NOMO-1 treated with DMSO at 0.1 percent for 48 hours (cell line): ENCODE data around the gene SUMO4.
A peak's percentile ranks its signal among the peaks of the same experiment; 100 is the strongest.

Experiments used
- DNase-seq: peaks from one replicate; lab custom pipeline; 2025; ENCODE audit not compliant: unreplicated experiment; lab: John Stamatoyannopoulos, UW

The SUMO4 gene

DNA sequence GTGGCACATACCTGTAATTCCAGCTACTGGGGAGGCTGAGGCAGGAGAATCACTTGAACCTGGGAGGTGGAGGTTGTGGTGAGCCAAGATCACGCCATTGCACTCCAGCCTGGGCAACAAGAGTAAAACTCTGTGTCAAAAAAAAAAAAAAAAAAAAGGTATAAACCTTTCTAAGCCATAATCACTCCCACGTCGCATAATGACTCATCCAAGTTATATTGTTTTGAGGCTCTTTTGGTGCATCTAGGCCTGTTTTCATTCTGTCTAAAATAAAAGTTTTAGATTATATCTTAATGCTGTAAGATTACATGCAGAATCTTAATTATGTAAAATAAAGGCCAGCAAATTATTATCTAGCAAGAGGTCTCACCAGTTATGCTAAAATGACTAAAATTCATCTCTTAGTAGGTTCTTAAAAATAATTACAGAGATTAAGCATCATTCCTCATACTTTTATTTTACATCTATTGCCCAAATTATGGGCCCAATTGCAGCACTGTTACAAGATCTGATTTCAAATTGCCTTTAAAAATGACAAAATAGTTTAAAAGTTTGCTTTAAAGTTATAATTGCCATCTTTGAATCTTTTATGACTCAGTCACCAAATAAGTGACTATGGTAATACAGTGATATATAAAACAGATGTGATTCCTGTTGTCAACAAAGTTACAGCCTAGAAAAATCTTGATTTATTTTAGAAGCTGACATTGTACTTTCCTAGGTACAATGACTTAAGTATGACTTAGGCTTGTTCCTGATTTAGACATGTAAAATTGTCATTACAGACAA is 10.4 kb upstream of the SUMO4 start:
- no peak for DNase-seq

DNA sequence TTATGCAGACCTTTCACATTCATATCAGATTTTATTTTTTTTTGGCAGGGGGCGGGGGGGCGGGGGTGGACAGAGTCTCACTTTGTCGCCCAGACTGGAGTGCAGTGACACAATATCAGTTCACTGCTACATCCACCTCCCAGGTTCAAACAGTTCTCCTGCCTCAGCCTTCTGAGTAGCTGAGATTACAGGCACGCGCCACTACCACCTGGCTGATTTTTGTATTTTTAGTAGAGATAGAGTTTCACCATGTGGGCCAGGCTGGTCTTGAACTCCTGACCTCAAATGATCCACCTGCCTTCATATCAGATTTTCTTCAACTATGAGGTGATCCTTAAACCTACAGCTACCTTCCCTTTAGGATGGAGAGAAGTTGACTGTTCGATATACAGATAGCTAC is 8.0 kb upstream of the SUMO4 start:
- no peak for DNase-seq

DNA sequence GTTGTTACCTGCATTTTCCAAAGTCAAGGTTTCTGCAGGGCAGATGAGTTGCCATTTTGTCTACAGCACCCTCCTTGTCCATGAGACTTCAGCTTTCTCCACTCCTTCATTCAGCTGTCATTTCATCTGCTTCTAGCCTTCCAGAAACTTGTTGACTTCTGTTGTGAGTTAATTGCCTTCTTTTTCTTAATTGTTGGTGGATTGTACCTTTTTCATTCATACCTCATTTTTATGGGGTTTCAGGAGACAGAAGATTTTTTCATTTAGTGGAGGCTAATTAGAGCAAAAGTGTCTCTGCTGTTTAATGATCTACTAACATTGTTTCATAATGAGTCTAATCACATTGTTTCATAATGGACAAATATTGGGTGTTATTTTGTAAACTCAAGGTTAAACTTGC is 7.5 kb upstream of the SUMO4 start:
- no peak for DNase-seq

DNA sequence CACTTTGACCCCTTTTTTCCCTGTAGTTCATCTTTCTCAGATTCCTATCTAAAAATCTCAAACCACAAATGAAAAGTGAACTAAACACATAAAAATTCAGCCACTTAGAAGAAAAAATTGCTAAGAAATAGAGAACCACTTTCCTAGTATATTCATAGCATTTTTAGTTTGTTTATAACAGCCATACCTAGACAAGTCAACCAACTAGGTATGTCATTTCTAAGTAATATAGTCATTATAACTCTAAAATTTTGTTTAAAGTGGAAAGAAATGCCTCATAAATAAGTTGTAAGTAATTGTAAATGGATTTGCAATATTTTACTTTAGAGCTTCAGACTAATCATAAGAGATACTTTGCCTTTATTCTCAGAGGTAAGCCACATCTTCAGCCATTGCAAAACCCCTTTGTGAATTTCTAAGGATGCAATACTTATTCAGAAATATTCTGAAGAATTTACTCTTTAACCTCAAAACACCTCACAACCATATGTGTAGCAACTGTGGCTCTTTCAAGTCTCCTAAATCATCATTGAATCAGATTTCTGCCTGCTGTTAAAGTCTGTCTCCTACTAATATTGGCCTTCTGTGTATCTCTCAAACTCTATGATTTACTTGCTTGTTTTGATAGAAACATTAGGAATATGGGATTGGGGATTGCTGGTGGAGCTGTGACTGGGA is 6.9 kb upstream of the SUMO4 start:
- DNase-seq = no peak

DNA sequence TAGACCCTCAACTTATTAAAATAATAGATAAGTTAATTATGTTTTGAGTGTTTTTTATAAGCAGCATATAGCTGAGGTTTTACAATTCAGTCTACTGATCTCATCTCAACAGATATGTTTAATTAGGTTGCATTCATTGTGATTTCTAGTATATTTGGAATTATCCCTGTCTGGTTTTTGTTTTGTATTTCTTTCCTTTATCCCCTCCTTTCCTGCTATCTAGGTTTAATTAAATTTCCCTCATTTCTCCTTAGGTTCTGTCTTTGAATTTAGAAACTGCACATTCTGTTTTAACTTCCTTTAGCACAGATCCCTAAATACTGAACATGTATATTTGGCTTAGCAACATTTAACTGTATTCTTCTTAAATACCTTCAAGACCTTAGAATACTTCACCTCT is 4.9 kb upstream of the SUMO4 start:
- no peak for DNase-seq

DNA sequence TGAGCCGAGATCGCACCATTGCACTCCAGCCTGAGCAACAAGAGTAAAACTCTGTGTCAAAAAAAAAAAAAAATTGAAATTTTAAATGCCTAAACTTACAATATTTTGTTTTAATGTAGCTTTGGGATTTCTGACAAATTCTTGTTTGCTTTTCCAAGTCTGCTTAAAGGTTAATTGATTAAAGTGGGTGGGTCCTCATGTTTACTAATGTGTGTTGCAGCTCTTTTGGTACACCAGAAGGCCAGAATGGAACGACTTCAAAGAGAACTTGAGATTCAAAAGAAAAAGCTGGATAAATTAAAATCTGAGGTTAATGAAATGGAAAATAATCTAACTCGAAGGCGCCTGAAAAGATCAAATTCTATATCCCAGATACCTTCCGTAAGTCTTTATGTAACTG is 2.7 kb upstream of the SUMO4 start:
- DNase-seq = no peak

DNA sequence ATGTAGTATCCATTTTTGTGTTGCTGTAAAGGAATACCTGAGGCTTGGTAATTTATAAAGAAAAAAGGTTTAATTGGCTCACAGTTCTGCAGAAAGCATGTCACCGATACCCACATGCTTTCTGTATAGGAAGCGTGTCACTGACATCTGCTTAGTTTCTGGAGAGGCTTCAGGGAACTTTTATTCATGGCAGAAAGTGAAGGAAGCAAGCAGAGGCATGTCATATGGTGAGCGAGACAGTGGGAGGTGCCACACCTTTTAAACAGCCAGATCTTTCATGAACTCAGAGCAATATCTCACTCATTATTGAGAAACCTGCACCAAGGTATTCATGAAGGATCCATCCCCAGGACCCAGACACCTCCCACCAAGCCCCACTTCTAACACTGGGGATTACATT is 3.5 kb downstream of the SUMO4 start:
- no peak for DNase-seq

DNA sequence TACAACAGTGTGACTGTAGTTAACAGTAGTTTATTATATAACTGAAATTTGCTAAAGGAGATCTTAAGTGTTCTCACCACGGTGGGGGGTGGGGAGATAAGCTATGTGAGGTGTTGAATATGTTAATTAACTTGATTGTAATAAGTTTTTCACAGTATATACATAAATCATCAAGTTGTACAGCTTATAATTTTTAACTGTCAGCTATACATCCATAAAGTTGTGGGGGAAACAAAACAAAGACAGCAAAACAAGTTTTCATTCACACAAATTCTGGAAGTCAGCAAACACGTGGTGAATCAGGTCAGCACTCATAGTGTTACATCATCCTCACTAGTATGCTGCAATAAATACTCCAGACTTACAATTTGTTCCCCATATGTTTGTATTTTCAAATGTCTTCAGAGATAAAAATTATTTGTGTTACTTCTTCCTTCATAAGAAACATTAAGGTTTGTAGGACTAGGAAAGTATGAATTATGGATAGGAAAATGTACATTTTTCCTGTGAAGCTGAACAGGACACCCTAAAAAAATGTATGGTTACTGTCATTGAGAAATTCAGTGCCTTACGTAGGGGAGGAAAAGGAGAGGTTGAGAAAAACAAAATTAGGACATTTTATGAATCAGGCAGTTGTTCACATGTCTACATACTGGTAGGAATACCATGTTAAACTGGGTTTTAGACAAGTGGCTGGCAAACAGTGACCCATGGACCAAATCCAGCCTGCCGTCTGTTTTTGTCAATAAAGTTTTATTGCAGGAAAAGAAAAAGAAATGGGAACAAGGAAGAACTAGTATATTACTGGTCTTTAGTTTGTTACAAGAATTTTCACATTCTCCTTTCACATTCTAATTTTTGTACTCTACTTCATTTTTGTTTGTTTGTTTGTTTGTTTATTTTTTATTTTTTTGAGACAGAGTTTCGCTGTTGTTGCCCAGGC is 6.0 kb downstream of the SUMO4 start:
- peak; percentile 56 for DNase-seq

DNA sequence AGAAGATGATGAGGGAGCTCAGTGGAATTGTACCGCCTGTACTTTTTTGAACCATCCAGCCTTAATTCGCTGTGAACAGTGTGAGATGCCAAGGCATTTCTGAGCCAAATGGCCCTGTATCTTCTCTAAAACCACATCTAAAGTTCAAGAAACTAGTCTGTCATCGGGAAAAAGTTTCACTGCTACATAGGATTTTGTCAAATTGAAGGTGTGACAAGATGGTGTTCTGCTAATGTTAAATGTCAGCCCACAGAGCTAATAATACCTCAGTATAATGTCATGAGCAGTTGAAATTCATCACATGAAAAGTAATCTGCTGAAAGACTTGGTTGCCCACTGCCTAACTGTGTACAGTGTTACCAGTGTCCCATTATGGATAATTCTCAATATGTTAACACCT is 9.6 kb downstream of the SUMO4 start:
- no peak for DNase-seq

DNA sequence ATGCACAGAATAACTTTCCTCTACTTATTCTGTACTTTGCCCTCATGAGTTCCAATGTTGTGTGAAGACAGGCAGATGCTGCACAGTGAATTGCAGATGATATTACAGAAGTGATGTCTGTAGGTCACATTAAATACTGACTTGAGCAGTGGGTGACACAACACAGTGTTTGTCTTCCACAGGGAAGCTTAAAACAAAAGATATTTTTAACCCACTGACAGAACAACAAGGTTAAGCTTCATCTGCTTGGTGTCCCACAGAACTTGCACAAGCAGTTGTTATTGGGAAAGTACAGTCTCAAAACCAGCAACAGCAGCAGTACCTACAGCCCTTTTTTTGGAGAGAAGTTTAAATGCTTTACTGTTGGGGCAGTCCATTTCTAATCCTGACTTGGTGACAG is 10.5 kb downstream of the SUMO4 start:
- no peak for DNase-seq

DNA sequence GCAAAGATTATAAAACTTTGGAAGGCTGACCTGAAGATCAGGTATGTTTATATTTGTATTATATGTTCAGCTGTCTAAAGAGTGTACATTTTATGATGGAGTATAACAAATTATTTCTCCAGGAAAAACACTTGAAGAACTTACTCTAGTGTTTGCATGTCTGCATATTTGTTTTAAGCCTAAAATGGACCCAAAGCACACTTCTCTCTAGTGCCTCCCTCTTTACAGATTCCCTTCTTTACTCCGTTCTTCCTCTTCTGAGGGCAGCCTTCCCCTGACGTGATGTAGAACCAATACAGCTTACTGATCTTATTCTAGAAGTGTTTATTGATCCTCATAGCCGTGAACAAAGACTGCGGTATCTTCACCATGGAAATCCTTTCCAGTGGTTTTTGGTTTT is 13.9 kb downstream of the SUMO4 start:
- DNase-seq = no peak

DNA sequence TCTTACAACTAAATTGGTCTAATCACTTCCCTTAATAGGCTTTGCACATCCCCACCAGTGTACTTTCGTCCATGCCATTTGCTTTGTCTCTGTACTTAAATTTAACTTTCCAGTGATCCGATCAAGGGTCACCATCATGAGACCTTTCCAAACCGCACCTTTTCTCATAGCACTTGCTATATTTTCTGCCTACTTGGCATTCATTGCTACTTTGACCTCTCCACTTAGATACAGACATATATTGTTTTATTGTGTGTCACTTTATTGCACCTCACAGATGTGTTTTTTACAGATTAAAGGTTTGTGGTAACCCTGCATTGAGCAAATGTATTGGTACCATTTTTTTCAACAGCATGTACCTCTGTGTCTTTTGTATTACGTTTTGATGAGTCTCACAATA is 14.8 kb downstream of the SUMO4 start:
- no peak for DNase-seq

DNA sequence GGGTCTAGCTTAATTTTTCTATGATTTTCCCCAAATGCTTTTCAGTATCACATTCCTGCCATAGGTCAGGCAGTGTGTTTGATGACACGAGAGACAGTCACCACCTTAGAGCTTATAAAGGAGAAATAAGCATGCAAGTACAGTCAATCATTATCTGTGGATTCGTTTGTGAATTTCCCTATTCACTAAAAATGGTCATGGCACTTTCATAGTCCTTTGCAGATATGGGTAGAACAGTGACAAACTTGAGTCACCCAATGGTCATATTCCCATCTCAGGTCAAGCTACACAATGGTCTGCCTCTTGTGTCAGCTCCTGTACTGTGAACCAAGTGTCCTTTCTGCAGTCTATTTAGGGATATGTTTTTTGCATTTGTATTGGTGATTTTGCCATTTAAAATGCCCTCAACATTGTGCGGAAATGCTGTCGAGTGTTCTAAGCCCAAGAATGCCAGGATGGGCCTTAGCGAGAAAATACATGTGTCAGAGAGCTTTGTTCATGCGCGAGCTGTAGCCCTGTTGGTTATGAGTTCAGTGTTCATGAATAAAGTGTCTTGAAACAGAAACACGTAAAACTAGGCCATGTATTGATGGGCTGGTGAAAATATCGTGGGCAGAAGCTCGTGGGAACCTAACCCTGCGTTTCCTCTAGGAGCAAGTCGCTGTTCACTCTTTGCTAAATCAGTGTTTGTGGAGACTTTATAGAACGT is 19.8 kb downstream of the SUMO4 start:
- DNase-seq = no peak

DNA sequence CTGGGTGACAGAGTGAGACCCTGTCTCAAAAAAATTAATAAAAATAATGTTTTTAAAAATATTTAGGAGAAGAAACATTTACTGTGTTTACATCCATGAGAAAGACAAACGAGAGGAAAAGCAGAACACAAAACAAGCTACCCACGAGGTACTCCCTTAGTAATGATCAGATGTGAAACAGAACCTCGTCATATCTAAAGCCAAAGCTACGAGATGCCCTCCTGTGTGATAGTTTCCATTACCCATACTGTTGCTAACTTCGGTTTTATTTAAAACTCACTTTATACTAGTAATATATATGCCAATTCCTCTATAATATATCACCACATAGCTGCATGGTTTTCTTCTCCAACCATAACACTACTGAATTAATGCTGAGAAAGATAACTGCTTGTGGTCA is 21.1 kb downstream of the SUMO4 start:
- DNase-seq = no peak

DNA sequence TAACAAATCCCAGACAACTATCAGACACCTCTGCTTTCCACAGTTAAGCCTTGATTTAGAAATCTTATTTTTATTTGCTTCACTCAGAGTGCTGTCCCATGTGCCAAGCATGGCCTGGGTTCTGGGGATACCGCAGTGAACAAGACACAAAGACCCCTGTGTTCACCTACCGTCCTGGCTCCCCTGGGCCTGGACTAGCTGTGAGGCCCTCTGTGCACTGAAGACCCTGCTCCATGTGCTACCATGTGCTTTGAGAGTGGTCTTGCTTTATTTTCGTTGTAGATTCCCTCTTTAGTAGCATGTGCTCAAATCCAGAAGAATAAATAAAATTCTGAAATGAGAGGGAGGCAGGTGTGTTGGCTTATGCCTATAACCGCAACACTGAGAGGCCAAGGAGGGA is 22.5 kb downstream of the SUMO4 start:
- no peak for DNase-seq

DNA sequence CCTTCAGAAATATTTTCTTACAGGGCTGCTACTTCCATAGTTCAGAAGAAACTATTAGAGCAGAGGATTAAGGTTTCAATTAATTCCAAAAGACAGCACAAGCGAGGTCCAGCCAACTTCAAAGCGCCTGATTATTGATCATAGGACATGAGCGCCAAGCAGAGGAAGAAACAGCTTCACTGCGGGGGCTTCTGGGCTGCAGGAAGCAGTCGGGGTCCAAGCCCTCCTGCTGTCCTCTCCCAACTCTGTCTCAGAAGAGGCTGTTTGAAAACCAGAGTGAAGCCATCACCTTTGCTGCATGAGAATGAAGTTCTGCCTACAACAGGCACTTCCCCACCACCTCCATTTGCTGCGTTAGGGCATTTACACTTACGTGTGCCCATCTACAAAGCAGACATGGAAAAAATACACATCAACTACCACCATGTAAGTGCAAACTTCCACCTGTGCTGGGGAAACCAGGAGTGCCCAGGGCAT is 23.9 kb downstream of the SUMO4 start:
- no peak for DNase-seq

DNA sequence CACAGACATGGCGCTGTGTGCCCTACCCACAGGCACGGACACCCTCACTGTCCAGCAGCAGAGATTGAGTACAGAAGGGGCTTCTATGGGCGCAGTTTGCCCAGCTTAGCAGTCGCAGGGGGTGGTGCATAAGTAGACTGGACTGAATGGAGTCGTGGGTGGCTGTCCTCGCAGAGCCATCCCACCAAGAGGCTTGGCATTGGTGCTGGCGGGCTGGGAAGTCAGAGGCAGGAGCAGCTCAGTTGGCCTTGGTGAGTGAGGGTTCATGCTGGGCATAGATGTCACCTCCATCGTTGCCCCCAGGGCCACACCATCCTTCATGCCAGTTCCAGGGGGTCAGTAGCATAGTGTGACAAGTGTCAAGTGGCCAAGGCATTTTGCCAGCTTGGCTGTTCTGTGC is 25.2 kb downstream of the SUMO4 start:
- DNase-seq = no peak

DNA sequence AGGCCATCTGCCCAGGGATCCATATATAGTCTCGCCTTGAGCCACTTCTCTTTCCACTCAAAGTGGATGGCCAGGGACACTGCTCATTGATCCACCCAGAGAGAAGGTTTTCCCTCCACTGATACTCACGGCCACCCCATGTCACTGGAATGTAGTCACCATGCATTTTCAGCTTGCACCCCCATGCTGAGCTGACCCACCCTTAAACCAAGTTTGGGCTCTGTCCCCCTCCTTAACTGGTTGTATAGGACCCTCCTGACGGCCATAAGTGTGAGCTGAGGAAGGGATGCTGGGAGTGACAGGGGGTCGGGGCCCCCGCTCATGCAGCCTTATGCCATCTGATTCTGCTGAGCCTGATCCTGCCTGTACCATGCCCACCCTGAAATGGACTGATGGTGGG is 25.7 kb downstream of the SUMO4 start:
- no peak for DNase-seq

DNA sequence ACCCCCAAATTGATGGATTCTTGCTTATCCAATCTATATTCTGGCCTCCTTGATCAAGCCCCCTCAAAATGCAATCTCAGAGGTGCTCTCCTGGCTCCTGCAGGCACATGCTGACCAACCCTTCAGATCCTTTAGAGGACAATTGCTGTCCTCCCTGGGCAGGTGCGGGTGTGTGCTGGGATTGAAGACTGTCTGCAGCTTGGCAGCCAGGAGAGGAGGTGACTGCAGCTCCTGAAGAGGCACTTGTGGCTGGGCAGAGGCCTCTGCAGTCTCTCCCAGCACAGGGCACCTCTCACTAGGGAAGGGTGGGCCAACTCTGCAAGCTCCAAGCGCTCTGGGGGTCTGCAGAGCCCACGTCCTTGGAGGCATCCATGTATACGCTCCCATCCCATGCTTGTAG is 28.5 kb downstream of the SUMO4 start:
- DNase-seq = no peak

DNA sequence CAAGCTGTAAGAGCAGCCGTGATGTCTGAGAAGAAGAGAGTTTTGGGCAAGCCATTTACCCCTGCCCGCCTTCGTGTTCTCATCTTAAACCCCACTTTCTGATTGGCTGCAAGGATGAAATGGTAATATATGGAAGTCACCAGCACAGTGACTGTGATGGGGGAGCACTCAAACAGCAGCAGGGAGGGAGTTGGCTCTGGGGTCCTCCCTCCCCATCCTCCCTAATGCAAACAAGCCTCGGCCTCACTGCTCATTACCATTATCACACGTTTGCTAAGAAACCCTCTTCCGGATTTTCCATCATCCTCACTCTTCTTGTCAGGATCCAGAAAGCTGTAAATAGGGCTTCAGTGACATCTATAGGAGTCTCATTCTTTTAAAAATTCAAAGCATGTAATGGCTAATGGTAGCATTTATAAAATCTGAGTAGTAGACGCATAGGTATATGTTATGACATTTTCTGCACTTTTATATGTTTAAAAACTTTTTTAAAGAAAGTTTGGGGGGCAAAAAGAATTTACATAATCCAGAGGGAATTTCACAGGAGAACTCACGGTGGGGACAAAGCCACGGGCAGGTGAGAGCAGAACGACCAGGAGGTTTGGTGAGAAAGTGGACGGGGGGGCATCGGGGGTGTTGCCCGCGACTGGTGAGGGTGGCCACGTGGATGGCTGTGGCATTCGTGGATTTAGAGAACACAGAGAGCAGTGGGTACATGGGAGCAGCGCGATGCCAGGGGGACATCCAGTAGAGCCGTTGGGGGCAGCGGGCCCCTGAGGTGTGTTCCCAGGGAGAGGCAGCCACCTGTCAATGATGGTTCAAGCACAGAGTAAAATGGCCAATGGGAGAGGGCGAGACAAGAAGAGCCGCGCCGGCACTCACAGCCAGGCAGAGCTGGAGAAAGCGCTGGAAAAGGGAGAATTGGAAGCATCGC is 29.6 kb downstream of the SUMO4 start:
- DNase-seq = no peak
